Adrenal gland (tissue), 5 donors: ENCODE data around the gene ZNF296.

Experiments
- CTCF ChIP-seq, 6 experiments: fragments of 450-650 bp in 4 of 6; fragments of 200-600 bp in 2 of 6; sonication (generic) in 1 of 6; IDR thresholded peaks; 1 replicate in 5 of 6; 2 replicates in 1 of 6; pipeline versions ENCODE4 v1.5.1 to v1.8.0; 2016 to 2021; ENCODE audit warnings: antibody characterized with exemption in 6 of 6, mild to moderate bottlenecking in 2 of 6, moderate library complexity in 1 of 6
- POLR2A ChIP-seq, 2 donors: fragments of 450-650 bp; IDR thresholded peaks; one replicate each; pipeline ENCODE4 v1.6.1; 2017; ENCODE audit warnings: antibody characterized with exemption in 2 of 2, mild to moderate bottlenecking in 2 of 2, moderate library complexity in 1 of 2
- donor health status: DM: no; HTN: no; CAD: no.

DNA sequence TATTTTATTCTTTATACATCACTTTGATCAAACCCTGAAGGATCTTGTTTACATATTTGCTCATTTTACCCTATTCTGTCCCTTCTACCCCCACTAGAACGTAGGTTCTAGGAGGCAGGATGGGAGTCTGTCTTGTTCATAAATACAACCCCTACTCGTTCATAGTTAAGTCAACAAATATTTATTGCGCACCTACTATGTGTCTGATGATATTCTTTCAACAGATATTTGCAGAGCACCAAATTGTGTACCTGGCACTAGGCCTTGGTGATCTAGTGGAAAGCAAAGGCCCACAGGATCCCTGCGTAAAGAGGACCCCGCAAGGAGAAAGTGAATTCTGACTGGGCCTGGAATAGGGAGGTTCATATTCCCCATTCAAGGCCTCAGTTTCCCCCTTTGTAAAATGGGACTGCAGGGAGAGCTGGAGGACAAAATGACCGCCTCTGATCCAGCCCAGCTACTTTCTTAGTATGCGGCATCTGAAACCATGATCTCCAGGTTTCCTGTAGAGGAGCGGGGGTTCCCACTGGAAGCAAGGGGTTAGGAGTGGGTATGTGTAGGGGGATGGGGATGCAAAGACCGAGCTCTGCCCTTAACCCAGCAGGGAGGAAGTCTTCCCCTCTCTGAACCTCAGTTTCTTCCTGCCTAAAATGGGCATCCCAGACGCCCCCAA lies 2.2 kb upstream of the ZNF296 start:
- TF ChIP-seq CTCF (IDR thresholded peaks at IDR 0.05) = no peak
- no peak for TF ChIP-seq POLR2A (IDR thresholded peaks at IDR 0.05)
